HG03354 (cell line): ENCODE data around the gene RNASE13.
"Not testable (repeated sequence)": the region's sequence is repeated elsewhere in the genome, so short reads cannot be mapped to it uniquely, and the experiment has no call there.

Experiments used
- ATAC-seq: cut with Tn5 transposase; IDR thresholded peaks from one replicate; pipeline ENCODE4 v1.9.1; 2021; ENCODE audit warnings: mild to moderate bottlenecking; ENCODE audit not compliant: unreplicated experiment, poor library complexity, severe bottlenecking

RNASE13 gene

GRCh38 chr14:20998674-20999366 is 35.8 kb downstream of the RNASE13 start, which contains the start of gene SLC39A2:
TSS of gene SLC39A2 (plus strand) at chr14:20999293. CDS start at chr14:20999447, 154 bp downstream.
- ATAC-seq: no peak

DNA sequence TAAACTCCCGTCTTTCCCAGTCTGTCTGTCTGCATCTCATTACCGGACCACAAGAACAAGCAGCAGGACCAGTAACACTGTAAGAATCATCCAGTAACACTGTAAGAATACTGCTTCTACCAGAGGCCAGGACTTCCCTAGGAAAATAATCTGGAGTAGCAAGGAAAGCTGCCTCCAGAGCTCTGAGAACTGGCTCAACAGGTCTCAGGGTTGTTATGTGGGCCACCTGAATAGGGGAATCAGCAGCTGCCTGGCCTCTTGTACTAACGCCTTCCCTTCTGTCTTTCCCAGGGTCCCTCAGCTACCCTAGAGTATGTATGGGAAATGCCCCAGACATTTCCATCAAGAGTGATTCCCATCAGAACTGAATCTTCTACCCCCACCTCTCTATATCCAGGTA is 36.5 kb downstream of the RNASE13 start:
- no peak for ATAC-seq

DNA sequence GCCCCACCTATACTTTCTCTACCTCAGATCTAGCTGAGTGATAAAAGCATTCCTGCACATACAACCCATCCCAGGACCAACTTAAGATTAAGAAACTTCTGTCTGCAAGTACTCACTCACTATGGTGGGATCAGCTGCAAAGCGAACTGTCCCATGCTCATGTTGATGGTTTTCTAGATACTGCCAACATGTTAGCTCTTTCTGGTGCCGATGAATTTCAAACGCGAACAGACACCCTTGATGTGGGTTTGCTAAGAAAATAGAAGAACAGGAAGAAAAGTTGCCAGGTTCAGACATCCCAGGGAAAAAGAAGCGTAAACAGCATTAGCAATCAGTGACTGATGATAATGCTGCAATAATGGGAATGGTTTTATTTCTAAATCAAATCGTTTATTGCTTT is 37.0 kb downstream of the RNASE13 start:
- ATAC-seq: no peak

DNA sequence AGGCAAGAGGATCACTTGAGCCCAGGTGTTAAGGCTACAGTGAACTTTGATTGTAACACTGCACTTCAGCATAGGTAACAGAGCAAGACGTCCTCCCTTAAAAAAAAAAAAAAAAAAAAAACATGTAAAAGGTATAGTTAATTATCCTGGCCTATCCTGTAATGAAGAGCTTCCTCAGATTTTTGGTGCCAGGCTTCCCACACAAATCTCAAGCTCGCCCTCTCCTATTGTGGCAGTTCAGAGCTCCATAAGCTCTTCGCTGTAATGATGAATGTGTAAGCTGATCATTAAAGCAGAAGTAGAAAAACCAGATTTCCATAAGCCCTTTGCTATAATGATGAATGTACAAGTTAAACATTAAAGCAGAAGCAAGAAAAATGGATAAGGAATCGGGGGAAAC is 37.5 kb downstream of the RNASE13 start:
- ATAC-seq: no peak

DNA sequence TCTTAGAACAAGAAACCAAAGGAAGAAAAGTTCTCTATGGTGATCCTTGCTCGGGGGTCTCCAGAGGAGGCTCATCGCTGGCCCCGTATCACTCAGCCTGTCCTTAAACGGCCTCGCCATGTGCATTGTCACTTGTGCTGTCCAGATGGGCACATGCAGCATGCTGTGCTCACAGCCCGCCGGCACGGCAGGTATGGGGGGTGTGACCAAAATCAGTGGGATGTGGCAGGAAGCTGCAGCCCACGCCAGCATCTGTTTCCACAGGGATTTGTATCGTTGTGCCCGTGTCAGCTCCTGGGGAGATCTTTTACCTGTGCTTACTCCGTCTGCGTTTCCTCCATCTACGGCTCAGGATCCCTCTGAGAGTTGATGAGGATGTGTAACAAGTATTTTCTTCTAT is 38.1 kb downstream of the RNASE13 start:
- no peak for ATAC-seq

- ATAC-seq: peak; percentile 98
Observed at GRCh38 chr14:20989787-20990600, 44.6 kb downstream of the RNASE13 start, which contains the start of gene METTL17. TSS of gene METTL17 (plus strand) at chr14:20989980. CDS start at chr14:20990003, 23 bp downstream.

GRCh38 chr14:20989471-20989786 is 45.2 kb downstream of the RNASE13 start:
- ATAC-seq: no peak

DNA sequence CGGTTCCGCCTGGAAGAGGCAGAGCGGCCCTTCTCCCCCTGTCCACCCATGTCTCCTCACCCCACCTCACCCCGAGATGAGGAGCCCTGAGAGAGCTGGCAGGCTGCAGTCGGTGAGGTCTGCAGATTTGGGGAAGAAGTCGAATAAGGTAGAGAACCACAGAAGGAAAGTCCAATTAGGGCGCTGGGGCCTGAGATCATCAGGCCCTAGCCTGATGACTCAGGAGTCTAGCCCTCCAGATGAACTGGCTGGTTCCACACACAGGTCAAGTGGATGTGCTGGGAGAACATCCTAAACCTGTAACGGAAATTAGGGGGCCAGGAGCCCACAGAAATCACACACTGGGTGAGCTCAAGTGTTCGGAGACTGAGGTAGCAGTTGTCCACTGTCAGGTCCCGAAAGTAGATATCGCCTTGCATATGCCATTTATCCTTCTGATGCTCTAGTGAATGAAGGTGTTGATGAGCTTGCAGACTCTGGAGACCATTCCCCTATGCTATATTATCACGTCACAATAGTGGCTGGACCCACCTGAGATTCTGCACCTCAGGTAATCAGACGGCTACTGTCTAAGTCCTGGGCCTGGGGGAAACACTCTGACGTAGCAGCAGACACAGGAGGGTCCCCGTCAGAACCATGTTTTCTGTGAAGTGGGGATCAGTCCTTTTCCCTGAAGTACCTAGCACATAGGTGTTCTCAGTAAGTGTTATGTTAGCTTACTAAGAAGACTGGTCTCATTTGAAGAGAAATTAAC is 45.7 kb downstream of the RNASE13 start:
- no peak for ATAC-seq

- ATAC-seq: no peak
Observed at GRCh38 chr14:20986811-20987210, 47.8 kb downstream of the RNASE13 start.

GRCh38 chr14:20985650-20986049 is 49.0 kb downstream of the RNASE13 start:
- ATAC-seq: not testable (repeated sequence)
